PC-9 (cell line): ENCODE measurements around the gene LAGE3.

Experiments used
- CTCF ChIP-seq: fragments of 200-600 bp; sonication (generic); conservative IDR thresholded peaks from 2 replicates; pipeline ENCODE4 v1.6.1; 2017; ENCODE audit warnings: mixed run types, antibody characterized with exemption, mild to moderate bottlenecking, moderate library complexity
- EZH2 ChIP-seq: fragments of 200-600 bp; sonication (generic); IDR thresholded peaks from 2 replicates; pipeline ENCODE4 v1.8.0; 2017; ENCODE audit warnings: antibody characterized with exemption, low read depth

- TF ChIP-seq CTCF (no peak), EZH2 (no peak)
These were observed 40.8 kb downstream of the LAGE3 start for GRCh38 chrX:154437971-154438893.
